HFF-Myc (cell line): ENCODE data around the gene UBLCP1.
A peak's percentile ranks its signal among the peaks of the same experiment; 100 is the strongest.

Experiments
- DNase-seq: peaks from one replicate; pipeline ENCODE4 v3.0.0-alpha.2; 2011; ENCODE audit warnings: low read depth; ENCODE audit errors: extremely low read depth
- H3K4me3 ChIP-seq: replicated peaks from 2 replicates; pipeline ENCODE4 v1.5.1; 2011; ENCODE audit warnings: low read depth, mild to moderate bottlenecking, control low read depth, low read length
- TF ChIP-seq, protein P1 (sequence below): IDR thresholded peaks from 2 replicates; pipeline ENCODE4 v1.5.1; 2012; ENCODE audit warnings: mild to moderate bottlenecking, low read depth, low read length, control low read depth; ENCODE audit errors: missing control alignments

The UBLCP1 gene

DNA sequence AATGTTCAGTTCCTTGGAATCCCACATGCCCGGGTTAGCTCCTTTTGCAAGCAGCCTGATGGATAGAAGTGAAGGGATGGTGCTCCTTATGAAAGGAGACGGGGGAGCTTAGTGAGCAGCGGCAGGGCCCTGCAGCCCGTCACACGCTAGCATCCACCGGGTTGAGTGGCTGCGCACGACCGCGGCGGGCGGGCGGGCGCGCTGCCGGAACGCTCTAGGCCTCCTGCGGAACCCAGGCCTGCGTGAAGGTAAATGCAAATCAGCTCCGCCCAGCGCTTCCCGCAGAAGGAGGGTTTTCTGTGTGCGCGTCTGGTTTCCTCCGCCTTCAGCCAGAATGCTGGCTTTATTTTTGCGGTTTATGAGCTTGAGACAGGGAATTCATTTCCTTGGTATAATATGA, 47.4 kb downstream of the UBLCP1 start:
- DNase-seq, result no peak
- TF ChIP-seq, protein P1, sequence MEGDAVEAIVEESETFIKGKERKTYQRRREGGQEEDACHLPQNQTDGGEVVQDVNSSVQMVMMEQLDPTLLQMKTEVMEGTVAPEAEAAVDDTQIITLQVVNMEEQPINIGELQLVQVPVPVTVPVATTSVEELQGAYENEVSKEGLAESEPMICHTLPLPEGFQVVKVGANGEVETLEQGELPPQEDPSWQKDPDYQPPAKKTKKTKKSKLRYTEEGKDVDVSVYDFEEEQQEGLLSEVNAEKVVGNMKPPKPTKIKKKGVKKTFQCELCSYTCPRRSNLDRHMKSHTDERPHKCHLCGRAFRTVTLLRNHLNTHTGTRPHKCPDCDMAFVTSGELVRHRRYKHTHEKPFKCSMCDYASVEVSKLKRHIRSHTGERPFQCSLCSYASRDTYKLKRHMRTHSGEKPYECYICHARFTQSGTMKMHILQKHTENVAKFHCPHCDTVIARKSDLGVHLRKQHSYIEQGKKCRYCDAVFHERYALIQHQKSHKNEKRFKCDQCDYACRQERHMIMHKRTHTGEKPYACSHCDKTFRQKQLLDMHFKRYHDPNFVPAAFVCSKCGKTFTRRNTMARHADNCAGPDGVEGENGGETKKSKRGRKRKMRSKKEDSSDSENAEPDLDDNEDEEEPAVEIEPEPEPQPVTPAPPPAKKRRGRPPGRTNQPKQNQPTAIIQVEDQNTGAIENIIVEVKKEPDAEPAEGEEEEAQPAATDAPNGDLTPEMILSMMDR, result no peak
- H3K4me3 ChIP-seq, result no peak overlapping the region

DNA sequence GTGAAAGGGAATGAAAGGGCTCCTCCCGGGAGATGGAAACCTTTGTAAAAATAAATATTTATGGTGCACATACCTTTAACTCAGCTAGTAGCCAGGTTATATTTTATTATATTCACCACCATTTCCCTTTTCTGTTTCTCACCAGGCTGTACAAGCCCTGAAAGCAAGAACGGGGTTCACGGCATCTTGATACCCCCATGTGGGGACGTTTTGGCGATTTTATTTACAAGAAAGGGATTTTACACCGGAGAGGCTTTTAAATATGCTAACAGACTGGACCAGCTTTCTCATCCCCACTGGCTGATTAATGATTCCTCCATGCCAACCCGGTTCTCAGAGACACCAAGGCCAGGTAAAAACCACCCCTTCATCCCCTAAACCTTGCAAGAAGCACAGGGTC, 48.0 kb downstream of the UBLCP1 start:
- TF ChIP-seq, protein P1, result no peak
- DNase-seq, result no peak
- H3K4me3 ChIP-seq, result no peak overlapping the region

DNA sequence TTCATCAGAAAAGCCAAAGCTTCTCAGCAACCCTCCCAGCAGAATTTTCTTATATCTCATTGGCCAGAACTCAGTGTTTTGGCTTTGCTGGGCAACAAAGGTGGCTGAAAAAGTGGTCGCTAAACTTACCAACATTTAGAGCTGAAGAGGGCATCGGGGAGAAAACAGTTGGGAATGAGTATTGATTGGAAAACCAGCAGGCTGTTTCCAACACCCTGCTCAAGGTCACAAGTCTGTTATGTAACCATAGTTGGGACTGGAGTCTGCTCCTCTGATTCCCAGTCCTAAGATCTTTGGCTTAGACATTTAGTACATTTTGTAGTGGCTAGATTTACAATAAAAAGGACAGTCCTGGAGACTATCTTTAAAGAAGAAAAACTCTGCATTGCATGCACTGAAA, 50.1 kb downstream of the UBLCP1 start:
- TF ChIP-seq, protein P1, result no peak
- DNase-seq, result no peak
- H3K4me3 ChIP-seq, result no peak overlapping the region

DNA sequence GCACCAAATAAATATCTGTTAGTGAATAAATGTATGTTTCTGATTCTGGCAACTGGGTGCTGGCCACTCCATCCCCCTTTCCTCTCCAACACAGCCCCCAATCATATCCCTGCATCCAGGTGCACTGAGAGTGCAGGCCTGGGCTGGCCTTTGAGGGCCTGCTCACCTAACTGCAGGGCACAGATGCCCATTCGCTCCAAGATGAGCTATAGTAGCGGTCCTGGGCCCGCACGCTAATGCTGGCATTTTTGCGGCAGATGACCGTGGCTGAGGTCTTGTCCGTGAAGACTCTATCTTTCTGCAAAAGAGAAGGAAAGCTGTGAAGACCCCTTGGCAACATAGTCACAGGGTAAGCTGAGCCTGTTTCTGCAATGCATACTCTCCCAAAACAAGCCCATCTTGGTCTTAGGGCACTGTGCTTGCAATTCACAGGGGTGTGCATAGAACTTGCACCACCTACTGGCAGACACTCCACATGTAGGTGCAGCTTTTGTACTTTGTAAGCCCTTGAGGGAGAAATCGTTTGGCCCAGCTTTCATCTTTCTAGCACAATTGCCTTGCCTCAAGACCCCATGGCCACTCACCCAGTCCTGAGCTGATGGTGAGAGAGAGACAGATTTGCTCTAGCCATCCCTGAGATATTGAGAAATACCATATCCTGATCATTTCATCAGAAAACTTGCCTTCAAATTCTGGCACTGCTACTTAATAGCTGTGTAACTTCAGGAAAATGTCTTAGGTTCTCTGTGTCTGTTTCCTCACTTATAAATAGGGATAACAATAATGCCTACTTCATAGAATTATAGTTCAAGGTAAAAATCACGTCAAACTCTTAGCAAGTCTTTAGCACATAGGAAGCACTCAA, 53.7 kb downstream of the UBLCP1 start:
- no peak overlapping the region for H3K4me3 ChIP-seq
- TF ChIP-seq, protein P1, result peak; percentile 74
- peak; percentile 22 for DNase-seq

DNA sequence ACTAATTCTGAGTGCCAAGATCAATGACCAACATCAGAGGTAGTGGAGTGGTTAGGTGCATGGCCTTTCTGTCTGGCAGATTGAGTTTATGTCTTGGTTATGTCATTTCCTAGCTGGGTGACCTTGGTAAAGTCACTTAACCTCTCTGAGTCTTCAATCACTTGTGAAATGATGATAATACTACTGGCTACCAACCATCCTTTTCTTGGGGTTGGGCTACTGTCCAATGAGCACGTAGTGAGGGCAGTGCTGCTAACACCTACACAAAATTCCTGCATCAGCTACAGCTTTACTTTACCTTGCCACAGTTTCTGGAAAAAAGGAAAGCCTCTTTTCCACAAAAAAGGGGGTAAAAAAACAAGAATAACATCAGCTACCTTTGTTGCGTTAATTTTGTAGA, 54.8 kb downstream of the UBLCP1 start:
- TF ChIP-seq, protein P1, result no peak
- no peak for DNase-seq
- H3K4me3 ChIP-seq, result no peak overlapping the region

DNA sequence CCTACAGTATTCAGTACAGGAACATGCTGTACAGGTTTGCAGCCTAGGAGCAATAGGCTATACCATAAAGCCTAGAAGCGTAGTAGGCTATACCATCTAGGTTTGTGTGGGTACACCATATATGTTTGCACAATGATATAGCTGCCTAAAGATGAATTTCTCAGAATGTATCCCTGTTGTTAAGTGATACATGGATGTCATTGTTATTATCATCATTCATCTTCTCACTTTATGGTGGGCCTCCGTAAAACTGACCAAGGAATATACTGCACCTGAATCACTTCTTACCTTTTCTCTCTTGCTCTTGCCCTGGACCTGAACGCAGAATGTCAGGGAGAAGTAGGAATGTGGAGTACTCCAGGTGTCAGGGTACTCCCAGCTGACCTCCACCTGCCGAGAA, 55.4 kb downstream of the UBLCP1 start:
- TF ChIP-seq, protein P1, result no peak
- no peak for DNase-seq
- no peak overlapping the region for H3K4me3 ChIP-seq
